SU-DHL-6 (cell line): Measurements from ENCODE around the gene OPN1SW.

Experiments used
- H2AFZ ChIP-seq: fragments of 200-600 bp; sonication (generic); 2 replicates; pipeline ENCODE4 v1.6.1; 2014; ENCODE audit warnings: low read depth, mild to moderate bottlenecking, moderate library complexity, mixed read lengths, antibody characterized with exemption, low read length; ENCODE audit not compliant: severe bottlenecking
- H3F3A ChIP-seq: fragments of 200-600 bp; shearing (Covaris generic); 2 replicates; pipeline ENCODE4 v1.6.0; 2016; ENCODE audit warnings: antibody characterized with exemption, mild to moderate bottlenecking; ENCODE audit not compliant: insufficient read depth
- H3K27ac ChIP-seq: fragments of 200-600 bp; sonication (generic); 2 replicates; pipeline ENCODE4 v1.5.1; 2016; ENCODE audit warnings: low read depth, mild to moderate bottlenecking, low read length, moderate library complexity, mixed read lengths
- H3K27me3 ChIP-seq: fragments of 200-600 bp; sonication (generic), shearing (Covaris generic); 2 replicates; pipeline ENCODE4 v1.6.0; 2014; ENCODE audit warnings: mild to moderate bottlenecking, low read length
- H3K36me3 ChIP-seq: fragments of 200-600 bp; sonication (generic); 2 replicates; pipeline ENCODE4 v1.6.1; 2014; ENCODE audit warnings: mild to moderate bottlenecking, low read length, mixed read lengths
- H3K4me2 ChIP-seq: fragments of 300-600, 200-600 bp; shearing (Covaris generic), sonication (generic); 2 replicates; pipeline ENCODE4 v1.6.0; 2014; ENCODE audit warnings: low read length, low read depth, mild to moderate bottlenecking; ENCODE audit not compliant: poor library complexity, severe bottlenecking
- H3K4me3 ChIP-seq: fragments of 200-600 bp; sonication (generic); 2 replicates; pipeline ENCODE4 v1.5.1; 2014; ENCODE audit warnings: antibody characterized with exemption, low read length, mild to moderate bottlenecking, mixed read lengths; ENCODE audit not compliant: insufficient read depth, poor library complexity, severe bottlenecking
- H3K79me2 ChIP-seq: fragments of 200-600 bp; sonication (generic); 2 replicates; pipeline ENCODE4 v1.6.1; 2014; ENCODE audit warnings: mild to moderate bottlenecking, low read length, moderate library complexity; ENCODE audit not compliant: insufficient read depth
- H3K9ac ChIP-seq: fragments of 200-600 bp; sonication (generic); 2 replicates; pipeline ENCODE4 v1.7.0; 2014; ENCODE audit warnings: mild to moderate bottlenecking, low read length
- H3K9me2 ChIP-seq: fragments of 200-600 bp; sonication (generic); replicated peaks from 2 replicates; pipeline ENCODE4 v1.6.1; 2014; ENCODE audit warnings: low read length; ENCODE audit not compliant: insufficient read depth
- H3K9me3 ChIP-seq: fragments of 200-600 bp; sonication (generic); 2 replicates; pipeline ENCODE4 v1.6.1; 2014; ENCODE audit warnings: low read length, mixed read lengths; ENCODE audit not compliant: insufficient read depth
- H4K20me1 ChIP-seq: fragments of 200-600 bp; sonication (generic); 2 replicates; pipeline ENCODE4 v1.6.1; 2014; ENCODE audit warnings: low read depth, mild to moderate bottlenecking, antibody characterized with exemption, low read length, moderate library complexity, mixed read lengths
- CTCF ChIP-seq: fragments of 200-600 bp; sonication (generic); IDR thresholded peaks from one replicate; pipeline ENCODE4 v1.5.1; 2017; ENCODE audit warnings: antibody characterized with exemption, mild to moderate bottlenecking, low read length, moderate library complexity; ENCODE audit not compliant: insufficient read depth, poor library complexity, severe bottlenecking
- EZH2phosphoT487 ChIP-seq: fragments of 200-600 bp; sonication (generic), shearing (Covaris generic); conservative IDR thresholded peaks from 2 replicates; pipeline ENCODE4 v1.6.1; 2018; ENCODE audit warnings: mild to moderate bottlenecking, antibody characterized with exemption, low read length, moderate library complexity, mixed read lengths

The OPN1SW gene

GRCh38 chr7:128788446-128789412 is 13.1 kb upstream of the OPN1SW start:
- Histone ChIP-seq H3K79me2 (no peaks in the 10 kb centered on the region), H3K36me3 (no peaks in the 10 kb centered on the region), H2AFZ (no peak overlapping the region), H3K4me2 (no peak overlapping the region), H3K27me3 (no peaks in the 10 kb centered on the region), H3K4me3 (no peak overlapping the region), H3K27ac (no peak overlapping the region), H3K9ac (no peak overlapping the region), H3F3A (no peaks in the 10 kb centered on the region), H3K9me3 (no peaks in the 10 kb centered on the region), H3K9me2 (no peaks in the 10 kb centered on the region), H4K20me1 (no peaks in the 10 kb centered on the region)
- TF ChIP-seq CTCF (no peak), EZH2phosphoT487 (no peak)

GRCh38 chr7:128785738-128786137 is 10.1 kb upstream of the OPN1SW start:
- H3K4me2 ChIP-seq: no peak overlapping the region
- no peaks in the 10 kb centered on the region for H4K20me1 ChIP-seq
- H3F3A ChIP-seq: no peaks in the 10 kb centered on the region
- H3K9ac ChIP-seq: no peak overlapping the region
- H3K79me2 ChIP-seq: no peaks in the 10 kb centered on the region
- H3K36me3 ChIP-seq: no peaks in the 10 kb centered on the region
- no peak overlapping the region for H3K27ac ChIP-seq
- no peak overlapping the region for H2AFZ ChIP-seq
- no peaks in the 10 kb centered on the region for H3K27me3 ChIP-seq
- no peaks in the 10 kb centered on the region for H3K9me2 ChIP-seq
- no peaks in the 10 kb centered on the region for H3K9me3 ChIP-seq
- H3K4me3 ChIP-seq: no peak overlapping the region
- TF ChIP-seq CTCF: no peak
- no peak for TF ChIP-seq EZH2phosphoT487

- no peaks in the 10 kb centered on the region for H3K36me3 ChIP-seq
- H2AFZ ChIP-seq: no peak overlapping the region
- no peaks in the 10 kb centered on the region for H3K27me3 ChIP-seq
- TF ChIP-seq EZH2phosphoT487 (no peak), CTCF (no peak)
- H3F3A ChIP-seq: no peaks in the 10 kb centered on the region
- H3K27ac ChIP-seq: no peak overlapping the region
- no peaks in the 10 kb centered on the region for H3K9me3 ChIP-seq
- no peak overlapping the region for H3K9ac ChIP-seq
- no peaks in the 10 kb centered on the region for H3K79me2 ChIP-seq
- no peaks in the 10 kb centered on the region for H4K20me1 ChIP-seq
- no peak overlapping the region for H3K4me3 ChIP-seq
- H3K9me2 ChIP-seq: no peaks in the 10 kb centered on the region
- no peak overlapping the region for H3K4me2 ChIP-seq
Measured at GRCh38 chr7:128783143-128783861, 7.7 kb upstream of the OPN1SW start.
